Mesodermal cell (in vitro differentiated cells): ENCODE data around the gene MFAP2.

Experiments used
- H3K27ac ChIP-seq: 2 replicates; pipeline ENCODE4 v1.7.0; 2013; ENCODE audit warnings: mild to moderate bottlenecking, low read depth, low read length, moderate library complexity; ENCODE audit not compliant: severe bottlenecking
- H3K36me3 ChIP-seq: 2 replicates; pipeline ENCODE4 v1.7.1; 2013; ENCODE audit warnings: mild to moderate bottlenecking, low read length, moderate library complexity; ENCODE audit not compliant: control insufficient read depth, insufficient read depth
- H3K4me1 ChIP-seq: one replicate; pipeline ENCODE4 v1.7.1; 2013; ENCODE audit warnings: mild to moderate bottlenecking, low read length; ENCODE audit not compliant: insufficient read depth, control insufficient read depth, poor library complexity, severe bottlenecking
- H3K4me3 ChIP-seq: 2 replicates; pipeline ENCODE4 v1.7.0; 2013; ENCODE audit warnings: low read length, control low read depth, mild to moderate bottlenecking; ENCODE audit not compliant: insufficient read depth, poor library complexity, severe bottlenecking; ENCODE audit errors: extremely low read depth
- H3K9me3 ChIP-seq: 2 replicates; pipeline ENCODE4 v1.7.1; 2013; ENCODE audit warnings: mild to moderate bottlenecking, low read length, moderate library complexity; ENCODE audit not compliant: control insufficient read depth
- WGBS, 2 experiments: methylation state at CpG; one replicate each; pipeline ENCODE4 v1.1.5; 2013; ENCODE audit warnings: missing lambda C conversion rate in 2 of 2; ENCODE audit not compliant: insufficient coverage in 2 of 2; 5-methylcytosine and 5-hydroxymethylcytosine counted together

MFAP2 gene

DNA sequence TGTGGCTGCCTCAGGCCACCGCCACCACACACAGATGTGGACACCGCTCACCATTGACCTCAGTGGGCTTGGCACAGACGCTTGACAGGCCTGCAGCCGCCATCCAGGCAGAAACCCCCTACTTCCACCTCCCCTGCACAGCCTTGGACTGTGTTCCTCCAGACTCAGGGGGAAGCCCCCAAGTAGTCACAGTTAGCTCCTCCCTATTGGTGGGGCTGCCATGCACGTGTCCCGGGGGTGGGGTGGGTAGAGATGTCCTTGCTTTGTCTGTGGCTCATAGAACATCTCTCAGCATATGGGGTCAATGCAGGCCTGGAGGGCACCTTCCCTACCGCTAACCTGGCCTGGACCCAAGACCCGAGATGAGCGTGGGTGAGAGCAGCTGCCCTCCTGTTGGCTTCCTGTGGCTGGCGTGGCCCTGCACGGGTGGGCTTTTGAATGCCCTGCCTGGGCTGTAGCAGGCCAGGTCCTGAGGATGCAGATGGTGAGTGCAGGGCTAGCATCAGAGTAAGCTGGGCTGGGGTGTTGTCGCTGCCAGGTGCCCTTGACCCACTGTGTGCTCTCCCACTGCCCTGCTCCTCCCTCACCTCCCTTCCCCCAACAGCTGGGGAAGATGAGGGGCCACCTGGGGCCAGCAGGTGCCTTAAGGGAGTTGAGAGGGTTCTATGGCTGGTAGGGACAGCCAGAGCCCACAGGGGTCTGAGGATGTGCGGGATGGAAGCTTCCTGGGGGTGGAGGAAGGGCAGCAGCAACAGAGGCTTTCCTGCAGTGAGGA lies 52.5 kb downstream of the MFAP2 start:
- Histone ChIP-seq H3K4me3 (no peak overlapping the region), H3K9me3 (no peaks in the 10 kb centered on the region), H3K4me1 (peaks cover 8% of the 10 kb centered on the region), H3K36me3 (no peaks in the 10 kb centered on the region), H3K27ac (no peak overlapping the region)
- 90 to 93% methylated on average over 8 to 12 of the region's 13 CpGs for WGBS, 2 experiments

DNA sequence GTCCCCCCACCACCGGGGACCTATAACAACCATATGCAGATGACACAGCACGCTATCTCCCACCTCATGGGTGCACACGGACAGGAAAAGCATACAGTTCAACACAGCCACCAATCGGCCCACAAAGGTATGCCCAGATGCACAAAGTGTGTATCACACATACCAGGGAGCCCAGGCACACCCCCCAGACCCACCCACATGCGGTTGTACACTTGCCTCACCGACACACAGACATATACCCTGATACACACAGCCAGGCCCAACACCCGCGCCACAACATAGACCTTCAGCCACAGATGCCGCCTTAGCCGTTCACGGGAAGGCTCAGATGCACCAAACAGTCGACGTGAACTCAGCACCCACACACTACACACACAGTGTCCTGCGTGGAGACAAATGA lies 53.2 kb downstream of the MFAP2 start:
- no peak overlapping the region for H3K4me3 ChIP-seq
- no peaks in the 10 kb centered on the region for H3K9me3 ChIP-seq
- 84 to 90% methylated on average over 14 of the region's 14 CpGs for WGBS, 2 experiments
- peaks cover 8% of the 10 kb centered on the region for H3K4me1 ChIP-seq
- H3K36me3 ChIP-seq: no peaks in the 10 kb centered on the region
- H3K27ac ChIP-seq: peak overlapping the region; percentile 57

- peaks cover 13% of the 10 kb centered on the region for H3K4me1 ChIP-seq
- H3K27ac ChIP-seq: peak overlapping the region; percentile 57
- no peaks in the 10 kb centered on the region for H3K36me3 ChIP-seq
- H3K4me3 ChIP-seq: no peak overlapping the region
- WGBS, 2 experiments: 58% methylated on average over 9 to 10 of the region's 10 CpGs
- H3K9me3 ChIP-seq: no peaks in the 10 kb centered on the region
Measured at GRCh38 chr1:16926491-16927073, 53.8 kb downstream of the MFAP2 start.

DNA sequence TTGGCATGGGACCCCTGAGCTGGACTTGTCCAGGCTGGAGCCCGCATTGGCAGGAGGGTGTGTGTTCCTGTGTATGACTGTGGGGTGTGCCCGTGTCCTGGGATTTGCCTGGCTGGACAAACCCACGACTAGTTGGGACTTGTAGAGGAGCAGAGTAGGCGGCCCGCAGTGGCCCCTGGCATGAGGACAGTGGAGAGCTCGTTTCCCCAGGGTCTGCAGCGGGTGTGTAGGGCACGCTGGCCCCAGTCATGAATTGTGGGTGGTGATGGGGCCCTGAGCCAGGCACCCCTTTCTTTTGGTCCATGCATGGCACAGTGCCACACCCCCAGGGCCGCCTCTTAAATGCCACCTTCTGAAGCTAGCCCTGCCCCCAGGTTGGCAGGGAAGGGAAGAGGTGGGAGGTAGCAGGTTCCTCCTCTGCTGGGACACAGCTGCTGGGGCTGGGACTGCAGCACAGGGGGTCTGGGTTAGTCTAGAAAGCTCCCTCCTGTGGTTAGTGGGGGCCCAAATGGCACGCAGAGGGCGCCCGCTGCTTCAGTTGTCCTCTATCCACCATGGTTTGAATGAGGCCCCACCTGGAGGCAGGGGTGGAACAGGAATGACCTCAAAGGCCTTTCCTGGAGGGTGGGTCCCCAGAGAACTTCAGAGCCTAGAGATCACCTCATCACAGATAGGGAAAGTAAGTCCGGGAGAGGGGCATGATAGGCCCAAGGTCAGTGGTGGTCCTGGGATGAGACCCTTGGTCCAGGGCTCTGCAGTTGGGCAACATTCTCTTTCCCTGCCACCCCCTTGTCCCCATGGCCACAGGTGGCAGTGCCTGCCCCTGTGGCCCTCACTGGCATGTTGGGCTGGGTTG lies 54.6 kb downstream of the MFAP2 start:
- 86 to 93% methylated on average over 12 of the region's 13 CpGs for WGBS, 2 experiments
- no peak overlapping the region for H3K4me3 ChIP-seq
- no peaks in the 10 kb centered on the region for H3K36me3 ChIP-seq
- H3K9me3 ChIP-seq: no peaks in the 10 kb centered on the region
- H3K27ac ChIP-seq: no peak overlapping the region
- H3K4me1 ChIP-seq: peaks cover 13% of the 10 kb centered on the region

DNA sequence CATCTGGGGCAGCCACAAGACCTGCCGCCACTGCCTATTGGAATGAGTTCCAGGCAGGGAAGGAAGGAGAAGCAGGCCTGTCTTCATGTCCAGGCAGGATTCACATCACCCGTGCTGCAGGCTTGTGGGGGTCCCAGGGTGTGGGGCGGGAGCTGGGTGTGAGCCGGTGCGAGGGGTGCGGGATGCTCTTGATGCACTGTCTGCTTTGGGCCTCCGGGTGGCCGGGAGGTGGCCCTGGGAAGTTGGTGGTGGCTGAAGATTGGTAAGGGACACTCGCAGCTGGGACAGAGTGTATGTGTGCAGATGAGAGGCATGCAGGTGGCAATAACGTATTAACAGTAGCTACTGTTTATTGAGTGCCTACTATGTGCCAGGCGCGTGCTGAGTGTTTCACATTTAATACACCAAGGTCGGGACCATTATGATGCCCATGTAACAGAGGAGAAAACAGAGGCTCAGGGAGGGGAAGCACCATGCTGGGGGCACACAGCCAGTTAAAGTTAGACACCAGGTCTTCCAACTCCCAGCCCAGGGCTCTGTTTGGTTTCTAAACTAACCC lies 55.4 kb downstream of the MFAP2 start:
- WGBS, 2 experiments: 89 to 94% methylated on average over 13 of the region's 13 CpGs
- Histone ChIP-seq H3K27ac (no peak overlapping the region), H3K36me3 (no peaks in the 10 kb centered on the region), H3K4me1 (peaks cover 13% of the 10 kb centered on the region), H3K9me3 (no peaks in the 10 kb centered on the region), H3K4me3 (no peak overlapping the region)
